CD4-positive, alpha-beta memory T cell (primary cell): ENCODE data around the gene CUEDC1. TPM values are rescaled to one million over a fixed set of nuclear protein-coding genes. Genes with fewer than 3 reads are reported as not detected.

Experiments used
- CTCF ChIA-PET: fragments of 350-600 bp; sonication (Branson Sonifier 250); formaldehyde crosslinking; loops from one replicate; lab custom pipeline; 2021; ENCODE audit warnings: inconsistent platforms; ENCODE audit not compliant: partially characterized antibody; lab: Charles Lee
- POLR2A ChIA-PET: fragments of 350-600 bp; sonication (Branson Sonifier 250); formaldehyde crosslinking; loops from one replicate; lab custom pipeline; 2021; ENCODE audit not compliant: partially characterized antibody; lab: Charles Lee
- DNase-seq, 5 donors: peaks; one replicate each; pipeline versions ENCODE4 v3.0.0 to v3.0.0-alpha.2; 2020 to 2022; ENCODE audit warnings: mixed read lengths in 1 of 5
- H3K27ac ChIP-seq: one replicate; pipeline ENCODE4 v1.7.0; 2013; ENCODE audit warnings: low read depth, low read length
- H3K27me3 ChIP-seq: 2 replicates; pipeline ENCODE4 v1.7.0; 2013; ENCODE audit warnings: mild to moderate bottlenecking, low read length, moderate library complexity; ENCODE audit not compliant: insufficient read depth
- H3K36me3 ChIP-seq: 2 replicates; pipeline ENCODE4 v1.7.0; 2013; ENCODE audit warnings: mild to moderate bottlenecking, low read length, moderate library complexity; ENCODE audit not compliant: insufficient read depth
- H3K4me1 ChIP-seq: 2 replicates; pipeline ENCODE4 v1.7.0; 2013; ENCODE audit warnings: mild to moderate bottlenecking, low read length, moderate library complexity; ENCODE audit not compliant: insufficient read depth
- H3K4me3 ChIP-seq, 2 donors: one replicate each; pipeline ENCODE4 v1.7.0; 2013; ENCODE audit warnings: low read length in 2 of 2, mild to moderate bottlenecking in 1 of 2
- H3K9me3 ChIP-seq, 2 donors: one replicate each; pipeline ENCODE4 v1.7.0; 2013; ENCODE audit warnings: low read length in 2 of 2, control low read depth in 1 of 2; ENCODE audit not compliant: control insufficient read depth in 1 of 2
- H3K27ac Mint-ChIP-seq, 7 donors: one replicate each; pipeline ENCODE4 v1.8.0; 2020 to 2021; ENCODE audit warnings: mixed read lengths in 7 of 7, mild to moderate bottlenecking in 6 of 7, inconsistent platforms in 3 of 7, moderate library complexity in 3 of 7
- H3K27me3 Mint-ChIP-seq, 2 donors: one replicate each; pipeline ENCODE4 v1.8.0; 2020 to 2021; ENCODE audit warnings: mixed read lengths in 2 of 2
- H3K36me3 Mint-ChIP-seq, 2 donors: one replicate each; pipeline ENCODE4 v1.8.0; 2020 to 2021; ENCODE audit warnings: mixed read lengths in 2 of 2, inconsistent platforms in 1 of 2, mild to moderate bottlenecking in 1 of 2
- H3K4me1 Mint-ChIP-seq, 4 donors: one replicate each; pipeline ENCODE4 v1.8.0; 2020 to 2021; ENCODE audit warnings: mixed read lengths in 4 of 4, mild to moderate bottlenecking in 1 of 4
- H3K4me3 Mint-ChIP-seq, 8 donors: one replicate each; pipeline ENCODE4 v1.8.0; 2020 to 2021; ENCODE audit warnings: mixed read lengths in 8 of 8, mild to moderate bottlenecking in 7 of 8, moderate library complexity in 6 of 8, inconsistent platforms in 3 of 8
- H3K9me3 Mint-ChIP-seq, 8 donors: one replicate each; pipeline ENCODE4 v1.8.0; 2020 to 2021; ENCODE audit warnings: mixed read lengths in 8 of 8, mild to moderate bottlenecking in 5 of 8, inconsistent platforms in 3 of 8, moderate library complexity in 1 of 8
- intact Hi-C: fragments of 100-400 bp; cut with micrococcal nuclease; formaldehyde crosslinking; loops from one replicate; pipeline ENCODE4 v1.15.1; 2023
- polyA plus RNA-seq, 2 donors: library from polyadenylated mRNA; unstranded; fragments of 300-500 nt; fragmentation: Illumina TruSeq; gene quantifications; one replicate each; pipeline ENCODE4 v1.2.3, GENCODE V29; 2021
- total RNA-seq, 2 experiments: library from RNA; stranded (reverse); gene quantifications; one replicate each; pipeline ENCODE4 v1.2.3, GENCODE V29; 2021

Gene CUEDC1
- total and polyA plus RNA-seq, 4 experiments from 2014 or later, result 0.61 to 0.90 TPM; not detected in 2

DNA sequence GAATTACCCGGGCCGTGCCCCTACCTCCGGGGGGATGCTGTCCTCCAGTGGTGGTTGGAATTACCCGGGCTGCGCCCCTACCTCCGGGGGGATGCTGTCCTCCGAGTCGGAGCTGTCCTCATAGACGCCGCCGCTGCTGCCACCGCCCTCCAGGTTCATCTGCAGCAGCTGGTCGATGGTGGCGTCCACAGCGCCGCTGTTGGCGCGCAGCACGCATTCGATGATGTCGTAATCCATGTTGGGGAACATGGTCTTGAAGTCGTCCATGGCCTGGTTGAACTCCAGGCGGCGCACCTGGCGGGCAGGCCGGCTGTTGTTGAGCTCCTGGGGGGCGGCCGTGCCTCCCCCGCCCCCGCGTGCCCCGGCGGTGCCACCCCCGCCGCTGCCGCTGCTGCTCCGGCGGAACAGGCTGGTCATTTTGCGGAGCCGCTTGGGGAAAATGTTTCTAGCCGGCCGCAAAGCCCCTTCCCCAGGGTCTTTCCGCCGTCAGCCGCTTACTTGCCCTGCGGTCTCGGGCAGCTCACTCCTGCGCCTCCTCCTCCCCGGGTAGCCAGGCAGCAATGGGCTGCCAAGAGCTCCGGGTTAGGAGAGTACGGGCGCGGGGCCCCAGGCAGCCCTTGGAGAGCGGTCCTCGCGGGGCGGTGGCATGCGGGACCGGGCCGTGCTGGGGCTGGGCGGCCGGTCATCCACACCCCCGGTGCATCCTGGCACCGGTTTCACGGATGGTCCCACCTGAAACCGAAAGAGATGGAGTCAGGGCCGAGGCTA is 69.9 kb downstream of the CUEDC1 start:
- H3K9me3 ChIP-seq, result no peaks in the 10 kb centered on the region
- no peaks in the 10 kb centered on the region for H3K27me3 Mint-ChIP-seq
- H3K4me1 ChIP-seq, result peaks cover 1% of the 10 kb centered on the region
- no peaks in the 10 kb centered on the region for H3K36me3 Mint-ChIP-seq
- intact Hi-C loops, result no loop called here
- DNase-seq, result no peak
- no peaks in the 10 kb centered on the region for H3K9me3 Mint-ChIP-seq
- no peak overlapping the region for H3K27ac ChIP-seq
- no peak overlapping the region for H3K4me3 ChIP-seq
- H3K27me3 ChIP-seq, result no peaks in the 10 kb centered on the region
- H3K4me1 Mint-ChIP-seq, result peaks cover 0 to 7% (median under 1%) of the 10 kb centered on the region in 4 donors
- no peak overlapping the region for H3K27ac Mint-ChIP-seq
- no peak overlapping the region for H3K4me3 Mint-ChIP-seq
- H3K36me3 ChIP-seq, result no peaks in the 10 kb centered on the region
- POLR2A ChIA-PET, result no interaction called here
- CTCF ChIA-PET, result no interaction called here

DNA sequence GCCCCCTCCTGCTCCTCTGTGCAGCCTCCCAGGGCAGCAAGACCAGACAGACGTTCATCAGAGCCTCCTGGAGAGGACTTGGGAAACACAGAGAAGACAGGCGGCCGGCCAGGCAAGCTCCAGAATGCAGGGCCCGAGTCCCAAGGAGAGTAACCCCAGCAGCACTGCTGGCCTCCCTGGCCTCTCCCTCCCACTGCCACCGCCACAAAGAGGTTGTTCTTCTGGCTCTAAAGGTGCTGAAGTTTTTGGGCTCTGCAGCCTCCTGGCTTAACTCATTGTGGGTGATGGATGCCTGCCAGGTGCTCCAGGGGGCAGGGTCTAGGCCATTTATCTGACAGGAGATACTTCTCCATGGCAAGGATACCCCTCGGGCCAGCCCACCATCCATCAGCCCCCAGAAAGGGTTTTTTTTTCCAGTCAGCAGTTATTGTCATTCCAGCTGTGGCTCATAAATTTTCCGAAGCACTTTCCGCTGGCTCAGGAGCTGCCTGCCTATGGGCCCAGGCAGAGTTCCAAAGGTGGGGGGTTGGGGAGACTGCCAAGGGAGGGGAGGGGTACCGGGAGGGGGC is 73.3 kb downstream of the CUEDC1 start:
- intact Hi-C loops, result no loop called here
- Mint-ChIP-seq H3K36me3 (no peaks in the 10 kb centered on the region), H3K9me3 (no peaks in the 10 kb centered on the region), H3K27ac (no peak overlapping the region), H3K4me3 (no peak overlapping the region), H3K27me3 (peaks cover 0 to 3% of the 10 kb centered on the region in 2 donors), H3K4me1 (peaks cover 5 to 19% (median 9%) of the 10 kb centered on the region in 4 donors)
- Histone ChIP-seq H3K4me1 (peaks cover 8% of the 10 kb centered on the region), H3K4me3 (no peak overlapping the region), H3K27me3 (peaks cover 3% of the 10 kb centered on the region), H3K27ac (no peak overlapping the region), H3K9me3 (no peaks in the 10 kb centered on the region), H3K36me3 (no peaks in the 10 kb centered on the region)
- ChIA-PET CTCF (no interaction called here), POLR2A (no interaction called here)
- DNase-seq, result no peak

DNA sequence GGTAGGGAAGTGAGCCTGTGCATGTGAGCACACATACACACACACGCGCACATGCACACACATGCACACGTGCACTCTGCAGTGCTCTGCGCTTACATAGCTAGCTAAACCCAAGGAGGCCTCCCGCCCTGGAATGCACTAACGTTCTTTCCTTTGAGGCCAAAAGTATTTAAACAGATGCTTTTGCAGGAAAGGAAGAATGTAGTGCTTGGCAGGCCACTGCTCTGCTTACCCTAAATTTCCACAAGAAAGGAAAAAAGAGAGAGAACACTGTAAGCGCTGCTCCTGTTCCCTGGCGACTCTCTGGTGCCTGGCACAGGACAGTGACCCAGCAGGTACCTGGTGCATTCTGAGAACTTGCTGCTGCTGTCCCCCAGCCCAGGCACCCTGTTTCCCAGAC is 74.1 kb downstream of the CUEDC1 start:
- no peaks in the 10 kb centered on the region for H3K36me3 ChIP-seq
- intact Hi-C loops, result no loop called here
- H3K9me3 Mint-ChIP-seq, result no peaks in the 10 kb centered on the region
- DNase-seq, result no peak
- peaks cover 8% of the 10 kb centered on the region for H3K4me1 ChIP-seq
- H3K27ac ChIP-seq, result no peak overlapping the region
- no peaks in the 10 kb centered on the region for H3K9me3 ChIP-seq
- no peak overlapping the region for H3K4me3 Mint-ChIP-seq
- H3K27ac Mint-ChIP-seq, result no peak overlapping the region
- CTCF ChIA-PET, result no interaction called here
- no peaks in the 10 kb centered on the region for H3K36me3 Mint-ChIP-seq
- POLR2A ChIA-PET, result no interaction called here
- peaks cover 5 to 22% (median 11%) of the 10 kb centered on the region in 4 donors for H3K4me1 Mint-ChIP-seq
- H3K27me3 Mint-ChIP-seq, result peaks cover 2 to 6% of the 10 kb centered on the region in 2 donors
- H3K4me3 ChIP-seq, result no peak overlapping the region
- peaks cover 3% of the 10 kb centered on the region for H3K27me3 ChIP-seq

DNA sequence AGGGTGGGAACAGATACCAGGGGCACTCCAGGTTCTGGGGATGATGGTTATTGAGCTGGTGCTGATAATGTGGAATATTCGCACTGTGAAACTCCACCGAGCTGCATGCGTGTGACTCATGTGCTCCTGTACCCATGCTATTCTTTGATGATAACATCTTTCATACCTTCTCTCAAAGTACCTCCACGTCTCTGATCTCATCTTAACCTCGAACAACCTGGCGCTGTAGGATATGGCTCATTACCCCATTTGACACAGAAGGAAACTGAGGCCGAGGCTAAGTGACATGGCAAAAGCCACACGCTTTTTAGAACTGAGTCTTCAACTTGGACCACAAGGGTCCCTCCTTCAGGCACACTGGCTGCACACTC is 75.1 kb downstream of the CUEDC1 start:
- intact Hi-C loops, result no loop called here
- H3K9me3 Mint-ChIP-seq, result no peaks in the 10 kb centered on the region
- peaks cover 8% of the 10 kb centered on the region for H3K4me1 ChIP-seq
- peaks cover 5 to 23% (median 12%) of the 10 kb centered on the region in 4 donors for H3K4me1 Mint-ChIP-seq
- POLR2A ChIA-PET, result no interaction called here
- H3K36me3 ChIP-seq, result no peaks in the 10 kb centered on the region
- peak in 2 of 5 donors; percentile 15 to 61 for DNase-seq
- CTCF ChIA-PET, result interaction anchor here (1.0 to 1.4 kb wide), 3 partner anchors 9 to 115 kb away, joined by 3 to 4 read pairs (median 3); no protein-coding TSS in a partner anchor
- no peak overlapping the region for H3K4me3 ChIP-seq
- no peaks in the 10 kb centered on the region for H3K36me3 Mint-ChIP-seq
- H3K4me3 Mint-ChIP-seq, result no peak overlapping the region
- peak overlapping the region in 2 of 7 donors; percentile 6 to 52 for H3K27ac Mint-ChIP-seq
- peaks cover 3% of the 10 kb centered on the region for H3K27me3 ChIP-seq
- no peak overlapping the region for H3K27ac ChIP-seq
- H3K27me3 Mint-ChIP-seq, result peaks cover 2 to 9% of the 10 kb centered on the region in 2 donors
- no peaks in the 10 kb centered on the region for H3K9me3 ChIP-seq

DNA sequence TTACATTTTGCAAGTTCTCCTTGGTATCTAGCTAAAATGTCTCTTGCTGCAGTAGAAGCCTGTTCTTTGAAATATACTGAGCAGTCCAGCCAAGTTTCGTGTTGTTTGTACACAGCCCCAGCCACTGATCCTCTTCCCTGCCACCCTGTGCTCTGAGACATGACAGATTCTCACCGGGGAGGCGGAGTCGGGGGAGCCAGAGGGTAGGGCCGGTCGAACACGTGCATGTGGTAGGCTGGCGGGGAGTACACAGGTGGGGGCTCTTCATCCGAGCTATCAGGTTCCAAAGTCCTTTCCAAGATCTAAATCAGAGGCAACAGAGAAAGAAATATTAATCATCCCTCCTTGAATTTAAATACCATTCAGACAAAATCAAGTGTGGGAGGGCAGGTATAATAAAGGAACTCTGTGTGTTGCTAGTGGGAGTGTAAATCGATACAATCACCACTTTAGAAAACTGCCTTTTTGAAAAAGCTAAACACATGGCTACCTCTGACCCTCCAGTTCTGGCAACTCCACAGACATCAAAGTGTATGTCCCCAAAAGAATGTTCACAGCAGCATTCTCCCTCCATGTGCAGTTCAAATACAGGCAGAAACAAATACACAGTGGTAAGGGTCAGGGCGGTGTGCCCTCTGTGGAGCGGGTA is 75.7 kb downstream of the CUEDC1 start:
- Histone ChIP-seq H3K4me3 (no peak overlapping the region), H3K9me3 (no peaks in the 10 kb centered on the region), H3K27me3 (peaks cover 3% of the 10 kb centered on the region), H3K36me3 (no peaks in the 10 kb centered on the region), H3K27ac (no peak overlapping the region), H3K4me1 (peaks cover 9% of the 10 kb centered on the region)
- no peaks in the 10 kb centered on the region for H3K9me3 Mint-ChIP-seq
- H3K27me3 Mint-ChIP-seq, result peaks cover 2 to 9% of the 10 kb centered on the region in 2 donors
- H3K4me3 Mint-ChIP-seq, result no peak overlapping the region
- intact Hi-C loops, result no loop called here
- DNase-seq, result no peak
- H3K4me1 Mint-ChIP-seq, result peaks cover 5 to 23% (median 12%) of the 10 kb centered on the region in 4 donors
- H3K27ac Mint-ChIP-seq, result peak overlapping the region in 1 of 7 donors; percentile 6
- ChIA-PET CTCF (interaction anchor here (1.0 to 1.4 kb wide), 3 partner anchors 10 to 115 kb away, joined by 3 to 4 read pairs (median 3); no protein-coding TSS in a partner anchor), POLR2A (no interaction called here)
- no peaks in the 10 kb centered on the region for H3K36me3 Mint-ChIP-seq

DNA sequence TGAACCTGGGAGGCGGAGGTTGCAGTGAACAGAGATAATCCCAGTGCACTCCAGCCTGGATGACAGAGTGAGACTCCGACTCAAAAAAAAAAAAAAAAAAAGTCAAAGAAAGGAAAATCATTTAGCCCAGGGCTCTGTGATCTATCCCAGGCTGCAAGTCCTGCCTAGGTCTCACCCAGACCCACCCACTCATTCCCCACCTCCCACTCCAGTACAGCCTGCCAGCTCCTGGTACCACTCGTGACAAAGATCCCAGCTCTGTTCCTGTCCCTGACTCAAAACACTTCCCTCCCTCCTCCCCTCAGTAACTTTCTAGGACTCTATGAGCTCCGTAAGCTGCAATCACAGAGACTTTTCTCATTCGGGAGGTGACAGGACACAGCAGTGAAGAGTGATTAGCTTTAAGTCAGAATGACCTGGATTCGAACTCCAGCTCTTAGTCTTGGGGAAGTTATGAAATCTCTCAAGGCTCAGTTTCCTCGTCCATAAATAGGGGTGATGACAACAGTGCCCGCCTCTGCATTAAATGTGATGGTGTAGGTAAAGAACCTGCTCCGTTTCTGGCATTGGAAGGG is 77.3 kb downstream of the CUEDC1 start:
- ChIA-PET POLR2A (interaction anchor here (0.7 to 1.1 kb wide), 2 partner anchors 46 to 110 kb away, joined by 3 read pairs; partner anchors contain the start of gene VEZF1), CTCF (interaction anchor here (0.9 to 2.6 kb wide), 2 partner anchors 11 to 121 kb away, joined by 3 to 7 read pairs; no protein-coding TSS in a partner anchor)
- Histone ChIP-seq H3K9me3 (no peaks in the 10 kb centered on the region), H3K4me1 (peaks cover 22% of the 10 kb centered on the region), H3K27me3 (peaks cover 3% of the 10 kb centered on the region), H3K4me3 (no peak overlapping the region), H3K27ac (no peak overlapping the region), H3K36me3 (no peaks in the 10 kb centered on the region)
- Mint-ChIP-seq H3K27me3 (peaks cover 7 to 16% of the 10 kb centered on the region in 2 donors), H3K4me1 (peaks cover 7 to 33% (median 18%) of the 10 kb centered on the region in 4 donors), H3K9me3 (no peaks in the 10 kb centered on the region), H3K36me3 (no peaks in the 10 kb centered on the region), H3K4me3 (no peak overlapping the region), H3K27ac (no peak overlapping the region)
- DNase-seq, result no peak
- intact Hi-C loops, result no loop called here

DNA sequence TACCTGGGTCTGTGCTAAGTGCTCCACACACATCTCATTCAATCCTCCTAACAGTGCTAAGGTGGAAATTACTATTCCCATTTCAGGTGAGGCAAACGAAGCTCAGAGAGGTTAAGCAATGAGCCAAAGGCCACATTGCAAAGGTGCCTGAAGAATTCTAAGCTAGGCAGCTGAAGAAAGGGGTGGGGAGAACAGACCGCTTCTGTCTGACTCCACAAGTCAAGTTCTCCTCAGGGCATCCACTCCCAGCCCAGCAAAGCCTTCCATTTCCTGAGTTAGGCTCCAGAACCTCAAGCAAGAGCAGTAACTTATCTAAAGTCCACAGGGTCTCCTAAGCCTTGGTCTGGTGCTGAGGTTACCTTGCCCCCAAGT is 78.4 kb downstream of the CUEDC1 start:
- Histone ChIP-seq H3K36me3 (no peaks in the 10 kb centered on the region), H3K4me1 (peaks cover 22% of the 10 kb centered on the region), H3K9me3 (no peaks in the 10 kb centered on the region), H3K27ac (no peak overlapping the region), H3K4me3 (no peak overlapping the region), H3K27me3 (peaks cover 3% of the 10 kb centered on the region)
- intact Hi-C loops, result no loop called here
- Mint-ChIP-seq H3K36me3 (no peaks in the 10 kb centered on the region), H3K4me3 (no peak overlapping the region), H3K27ac (no peak overlapping the region), H3K4me1 (peaks cover 7 to 33% (median 18%) of the 10 kb centered on the region in 4 donors), H3K27me3 (peaks cover 7 to 17% of the 10 kb centered on the region in 2 donors), H3K9me3 (no peaks in the 10 kb centered on the region)
- POLR2A ChIA-PET, result no interaction called here
- DNase-seq, result no peak
- CTCF ChIA-PET, result interaction anchor here (2.6 kb wide), 1 partner anchor 123 kb away, joined by 7 read pairs; no protein-coding TSS in a partner anchor
